SU-DHL-6 (cell line): ENCODE data around the gene GPATCH2.

Experiments used
- EZH2phosphoT487 ChIP-seq: fragments of 200-600 bp; sonication (generic), shearing (Covaris generic); conservative IDR thresholded peaks from 2 replicates; pipeline ENCODE4 v1.6.1; 2018; ENCODE audit warnings: mild to moderate bottlenecking, antibody characterized with exemption, low read length, moderate library complexity, mixed read lengths
- TF ChIP-seq, protein P1 (sequence below): fragments of 200-600 bp; sonication (generic); IDR thresholded peaks from one replicate; pipeline ENCODE4 v1.5.1; 2017; ENCODE audit warnings: antibody characterized with exemption, mild to moderate bottlenecking, low read length, moderate library complexity; ENCODE audit not compliant: insufficient read depth, poor library complexity, severe bottlenecking

DNA sequence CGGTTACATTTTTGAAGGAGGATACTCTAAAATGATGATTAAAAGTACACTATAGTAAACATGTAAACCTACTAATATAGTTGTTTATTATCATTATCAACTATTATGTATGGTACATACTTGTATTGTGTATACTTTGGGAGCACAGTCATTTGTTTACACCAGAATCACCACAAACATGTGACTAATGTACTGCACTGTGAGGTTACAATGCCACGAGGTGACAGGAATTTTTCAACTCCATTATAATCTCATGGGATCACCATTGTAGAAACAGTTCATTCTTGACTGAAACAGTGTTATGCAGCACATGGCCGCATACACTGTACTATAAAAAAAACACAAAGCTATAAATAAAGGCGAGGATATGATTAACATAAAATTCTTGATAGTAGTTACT is 44.3 kb downstream of the GPATCH2 start:
- no peak for TF ChIP-seq EZH2phosphoT487
- TF ChIP-seq, protein P1, sequence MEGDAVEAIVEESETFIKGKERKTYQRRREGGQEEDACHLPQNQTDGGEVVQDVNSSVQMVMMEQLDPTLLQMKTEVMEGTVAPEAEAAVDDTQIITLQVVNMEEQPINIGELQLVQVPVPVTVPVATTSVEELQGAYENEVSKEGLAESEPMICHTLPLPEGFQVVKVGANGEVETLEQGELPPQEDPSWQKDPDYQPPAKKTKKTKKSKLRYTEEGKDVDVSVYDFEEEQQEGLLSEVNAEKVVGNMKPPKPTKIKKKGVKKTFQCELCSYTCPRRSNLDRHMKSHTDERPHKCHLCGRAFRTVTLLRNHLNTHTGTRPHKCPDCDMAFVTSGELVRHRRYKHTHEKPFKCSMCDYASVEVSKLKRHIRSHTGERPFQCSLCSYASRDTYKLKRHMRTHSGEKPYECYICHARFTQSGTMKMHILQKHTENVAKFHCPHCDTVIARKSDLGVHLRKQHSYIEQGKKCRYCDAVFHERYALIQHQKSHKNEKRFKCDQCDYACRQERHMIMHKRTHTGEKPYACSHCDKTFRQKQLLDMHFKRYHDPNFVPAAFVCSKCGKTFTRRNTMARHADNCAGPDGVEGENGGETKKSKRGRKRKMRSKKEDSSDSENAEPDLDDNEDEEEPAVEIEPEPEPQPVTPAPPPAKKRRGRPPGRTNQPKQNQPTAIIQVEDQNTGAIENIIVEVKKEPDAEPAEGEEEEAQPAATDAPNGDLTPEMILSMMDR = no peak
